GM06990 (cell line): ENCODE data around the gene F2RL3.

ENCODE experiments used
- DNase-seq: peaks from one replicate; pipeline ENCODE4 v3.0.0-alpha.2; 2011; ENCODE audit not compliant: insufficient read length; ENCODE audit errors: extremely low read depth
- H3K27me3 ChIP-seq: replicated peaks from 2 replicates; pipeline ENCODE4 v1.6.0; 2011; ENCODE audit warnings: low read length; ENCODE audit not compliant: control insufficient read depth, insufficient read depth
- H3K36me3 ChIP-seq: 2 replicates; pipeline ENCODE4 v1.5.1; 2011; ENCODE audit warnings: low read length; ENCODE audit not compliant: control insufficient read depth, insufficient read depth
- H3K4me3 ChIP-seq: replicated peaks from 2 replicates; pipeline ENCODE4 v1.5.1; 2011; ENCODE audit warnings: low read depth, mild to moderate bottlenecking, control low read depth, low read length
- CTCF ChIP-seq: IDR thresholded peaks from 2 replicates; pipeline ENCODE4 v1.5.1; 2011; ENCODE audit warnings: low read length, control low read depth, mild to moderate bottlenecking, inconsistent platforms; ENCODE audit not compliant: insufficient read depth, poor library complexity, severe bottlenecking

F2RL3 gene

GRCh38 chr19:16902545-16902944 is 13.7 kb downstream of the F2RL3 start:
- H3K4me3 ChIP-seq = no peak overlapping the region
- H3K27me3 ChIP-seq = no peaks in the 10 kb centered on the region
- no peak for DNase-seq
- no peak for TF ChIP-seq CTCF
- H3K36me3 ChIP-seq = no peaks in the 10 kb centered on the region

- TF ChIP-seq CTCF = no peak
- Histone ChIP-seq H3K36me3 (no peaks in the 10 kb centered on the region), H3K4me3 (no peak overlapping the region), H3K27me3 (no peaks in the 10 kb centered on the region)
- DNase-seq = no peak
These were observed 14.5 kb downstream of the F2RL3 start for GRCh38 chr19:16903347-16903746.

- no peaks in the 10 kb centered on the region for H3K36me3 ChIP-seq
- H3K4me3 ChIP-seq = no peak overlapping the region
- no peak for DNase-seq
- TF ChIP-seq CTCF = no peak
- H3K27me3 ChIP-seq = no peaks in the 10 kb centered on the region
These were observed 15.8 kb downstream of the F2RL3 start for GRCh38 chr19:16904599-16904998.

- no peaks in the 10 kb centered on the region for H3K27me3 ChIP-seq
These were observed 20.0 kb downstream of the F2RL3 start for GRCh38 chr19:16908759-16909158.

GRCh38 chr19:16911046-16911445 is 22.2 kb downstream of the F2RL3 start:
- TF ChIP-seq CTCF = no peak
- DNase-seq = no peak
- Histone ChIP-seq H3K36me3 (no peaks in the 10 kb centered on the region), H3K27me3 (no peaks in the 10 kb centered on the region), H3K4me3 (no peak overlapping the region)

More at GRCh38 chr19:16908759-16909158, 20.0 kb downstream of the F2RL3 start:
- H3K36me3 ChIP-seq = no peaks in the 10 kb centered on the region
- DNase-seq = no peak
- H3K4me3 ChIP-seq = no peak overlapping the region
- no peak for TF ChIP-seq CTCF

- Histone ChIP-seq H3K36me3 (no peaks in the 10 kb centered on the region), H3K27me3 (no peaks in the 10 kb centered on the region), H3K4me3 (no peak overlapping the region)
- no peak for TF ChIP-seq CTCF
- DNase-seq = no peak
These were observed 24.0 kb downstream of the F2RL3 start for GRCh38 chr19:16912780-16913179.
